Coronary artery (tissue), 2 donors: ENCODE data around the gene ERICH4.
"Not testable (repeated sequence)": the region's sequence is repeated elsewhere in the genome, so short reads cannot be mapped to it uniquely, and the experiment has no call there.

Experiments used
- DNase-seq: peaks from one replicate; pipeline ENCODE4 v3.0.0-alpha.2; 2017; ENCODE audit warnings: low spot score
- H3K27ac ChIP-seq, 2 donors: fragments of 200-600 bp; sonication (generic); one replicate each; pipeline ENCODE4 v1.5.1; 2016 to 2019
- H3K4me3 ChIP-seq: fragments of 200-600 bp; sonication (generic); 2 replicates; pipeline ENCODE4 v1.5.1; 2016; ENCODE audit warnings: mild to moderate bottlenecking, moderate library complexity
- CTCF ChIP-seq: fragments of 200-600 bp; sonication (generic); IDR thresholded peaks from one replicate; pipeline ENCODE4 v1.5.1; 2019; ENCODE audit warnings: antibody characterized with exemption

The ERICH4 gene

GRCh38 chr19:41480336-41480735 is 37.4 kb downstream of the ERICH4 start:
- no peak overlapping the region for H3K4me3 ChIP-seq
- no peak for DNase-seq
- peak overlapping the region in 1 of 2 donors; percentile 60 for H3K27ac ChIP-seq
- TF ChIP-seq CTCF: no peak

- Histone ChIP-seq H3K27ac (no peak overlapping the region), H3K4me3 (no peak overlapping the region)
- DNase-seq: no peak
- TF ChIP-seq CTCF: no peak
Observed at GRCh38 chr19:41484822-41485221, 41.9 kb downstream of the ERICH4 start.

- DNase-seq, H3K4me3 ChIP-seq, H3K27ac ChIP-seq: not testable (repeated sequence)
Observed at GRCh38 chr19:41486953-41487352, 44.0 kb downstream of the ERICH4 start.

GRCh38 chr19:41492843-41493242 is 49.9 kb downstream of the ERICH4 start:
- no peak for TF ChIP-seq CTCF
- no peak for DNase-seq

More at GRCh38 chr19:41492843-41493242, 49.9 kb downstream of the ERICH4 start:
- Histone ChIP-seq H3K4me3 (no peak overlapping the region), H3K27ac (no peak overlapping the region)
